ENCODE data around the gene TNC.

DNA sequence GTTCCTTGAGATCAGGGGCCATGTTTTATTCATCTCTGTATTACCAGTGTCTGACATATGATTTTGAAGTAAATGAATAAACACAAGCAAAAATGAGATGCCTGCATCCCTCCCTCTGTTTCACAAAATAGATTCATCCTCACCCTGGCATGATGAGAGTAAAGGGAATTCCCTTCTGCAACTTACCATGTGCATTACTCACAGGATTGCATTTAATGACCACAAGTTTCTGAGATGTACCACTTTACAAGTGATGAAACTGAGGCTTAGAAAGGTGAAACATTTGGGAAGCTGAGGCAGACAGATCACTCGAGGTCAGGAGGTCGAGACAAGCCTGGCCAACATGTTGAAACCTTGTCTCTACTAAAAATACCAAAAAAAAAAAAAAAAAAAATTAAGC is 113.4 kb downstream of the TNC start:
- TF ChIP-seq POLR2A (IDR thresholded peaks at IDR 0.05) (no peak), POLR2AphosphoS5 (IDR thresholded peaks at IDR 0.05) (no peak)
- TF ChIP-seq, protein P1, sequence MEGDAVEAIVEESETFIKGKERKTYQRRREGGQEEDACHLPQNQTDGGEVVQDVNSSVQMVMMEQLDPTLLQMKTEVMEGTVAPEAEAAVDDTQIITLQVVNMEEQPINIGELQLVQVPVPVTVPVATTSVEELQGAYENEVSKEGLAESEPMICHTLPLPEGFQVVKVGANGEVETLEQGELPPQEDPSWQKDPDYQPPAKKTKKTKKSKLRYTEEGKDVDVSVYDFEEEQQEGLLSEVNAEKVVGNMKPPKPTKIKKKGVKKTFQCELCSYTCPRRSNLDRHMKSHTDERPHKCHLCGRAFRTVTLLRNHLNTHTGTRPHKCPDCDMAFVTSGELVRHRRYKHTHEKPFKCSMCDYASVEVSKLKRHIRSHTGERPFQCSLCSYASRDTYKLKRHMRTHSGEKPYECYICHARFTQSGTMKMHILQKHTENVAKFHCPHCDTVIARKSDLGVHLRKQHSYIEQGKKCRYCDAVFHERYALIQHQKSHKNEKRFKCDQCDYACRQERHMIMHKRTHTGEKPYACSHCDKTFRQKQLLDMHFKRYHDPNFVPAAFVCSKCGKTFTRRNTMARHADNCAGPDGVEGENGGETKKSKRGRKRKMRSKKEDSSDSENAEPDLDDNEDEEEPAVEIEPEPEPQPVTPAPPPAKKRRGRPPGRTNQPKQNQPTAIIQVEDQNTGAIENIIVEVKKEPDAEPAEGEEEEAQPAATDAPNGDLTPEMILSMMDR (IDR thresholded peaks at IDR 0.05): no peak

All from stomach (tissue), 4 donors.